Stimulated activated naive CD8-positive, alpha-beta T cell treated with anti-CD3 and anti-CD28 coated beads, Interleukin-15, Interleukin-2, amounts not matched to agents 100 U/mL and 50 U/mL, for 24 hours (primary cell): ENCODE results near the gene EFCAB6.
"Not testable (repeated sequence)": the region's sequence is repeated elsewhere in the genome, so short reads cannot be mapped to it uniquely, and the experiment has no call there.

Experiments
- ATAC-seq: fragments of 150-1000 bp; cut with Tn5 transposase; one replicate; pipeline ENCODE4 v1.10.0; 2021
- DNase-seq: peaks from one replicate; pipeline ENCODE4 v3.0.0; 2021

The EFCAB6 gene

DNA sequence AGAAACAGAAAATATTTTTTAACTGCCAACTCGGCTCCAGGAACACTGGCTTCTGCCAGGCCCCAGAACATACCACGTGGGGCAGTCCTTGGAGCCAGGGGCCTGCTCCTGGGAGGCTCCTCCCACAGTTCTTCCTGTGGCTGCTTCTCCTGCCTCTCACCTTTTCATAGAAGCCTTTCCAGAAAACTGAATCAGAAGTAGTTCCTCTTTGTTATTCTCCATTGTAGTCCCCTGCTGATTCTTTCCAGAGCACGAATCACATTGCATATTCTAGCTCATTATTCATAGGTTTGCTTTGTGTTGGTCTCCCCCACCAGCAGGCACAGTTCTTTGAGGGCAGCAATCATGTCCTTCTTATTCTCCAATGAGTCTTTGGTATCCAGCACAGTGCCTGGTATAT lies 106.0 kb downstream of the EFCAB6 start:
- no peak for ATAC-seq
- DNase-seq: no peak

DNA sequence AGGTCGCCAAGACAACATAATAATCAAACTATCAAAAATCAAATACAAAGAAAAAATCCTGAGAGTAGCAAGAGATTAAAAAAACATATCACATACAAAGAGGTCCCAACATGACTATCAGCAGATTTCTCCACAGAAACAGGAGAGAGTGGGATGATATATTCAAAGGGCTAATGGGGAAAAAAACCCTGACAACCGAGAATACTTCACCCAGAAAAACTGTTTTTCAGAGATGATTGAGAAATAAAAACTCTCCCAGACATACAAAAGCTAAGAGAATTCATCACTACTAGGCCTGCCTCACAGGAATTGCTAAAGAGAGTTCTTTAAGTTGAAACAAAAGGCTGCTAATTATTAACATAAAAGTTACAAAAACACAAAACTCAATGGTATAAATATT lies 108.1 kb downstream of the EFCAB6 start:
- no peak for DNase-seq
- ATAC-seq: no peak

DNA sequence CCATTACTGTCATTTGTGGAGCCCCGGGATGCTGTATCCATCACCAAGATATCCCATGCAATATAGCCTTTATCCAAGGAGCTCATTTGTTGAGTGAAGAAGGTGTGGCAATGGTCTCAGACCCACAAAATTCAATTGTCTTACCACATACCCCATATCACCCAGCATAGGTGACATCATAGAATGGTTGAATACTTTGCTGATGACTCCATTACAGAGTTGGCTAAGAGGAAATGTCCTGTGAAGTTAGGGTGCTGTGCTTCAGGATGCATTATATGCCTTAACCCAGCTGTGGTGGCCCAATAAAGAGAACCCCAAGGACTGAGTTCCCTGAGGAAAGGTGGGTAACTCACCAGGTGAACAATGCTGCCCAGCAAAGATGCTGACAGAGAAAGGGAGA lies 113.7 kb downstream of the EFCAB6 start:
- ATAC-seq: no peak
- DNase-seq: no peak

DNA sequence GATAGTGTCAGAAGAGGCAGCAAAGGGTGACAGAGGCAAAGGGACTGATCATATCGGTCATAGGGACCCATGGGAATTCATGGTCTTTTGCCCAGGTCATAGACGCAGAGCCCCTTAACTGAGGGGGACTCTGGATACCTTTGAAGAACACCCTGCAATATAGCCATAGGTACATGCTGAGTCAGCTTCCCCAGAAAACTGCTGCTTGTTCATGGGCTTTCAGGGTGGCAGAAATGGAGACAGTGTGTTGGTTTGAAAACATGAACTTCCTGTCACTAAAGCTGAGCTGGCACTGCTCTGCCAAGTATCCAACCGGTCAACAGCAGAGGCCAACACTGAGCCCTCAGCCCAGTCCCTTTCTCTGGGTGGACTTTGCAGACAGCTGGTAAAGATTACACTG lies 114.2 kb downstream of the EFCAB6 start:
- ATAC-seq: no peak
- no peak for DNase-seq

DNA sequence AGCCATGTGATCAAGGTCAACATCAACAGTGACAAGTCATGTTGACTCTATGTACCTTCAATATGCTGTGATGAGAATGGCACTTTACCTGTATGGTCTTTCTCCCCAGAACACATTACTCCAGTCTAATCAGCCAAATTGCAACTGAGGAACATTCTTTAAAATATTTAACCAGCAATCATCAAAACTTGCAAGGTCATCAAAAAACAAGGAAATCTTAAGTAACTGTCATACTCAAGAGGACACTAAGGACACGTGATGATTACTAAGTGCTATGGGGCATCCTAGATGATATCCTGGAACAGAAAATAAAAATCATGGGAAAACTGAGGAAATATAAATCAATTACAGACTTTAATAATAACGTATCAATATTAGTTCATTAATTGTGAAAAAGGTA lies 118.9 kb downstream of the EFCAB6 start:
- ATAC-seq: no peak
- no peak for DNase-seq

DNA sequence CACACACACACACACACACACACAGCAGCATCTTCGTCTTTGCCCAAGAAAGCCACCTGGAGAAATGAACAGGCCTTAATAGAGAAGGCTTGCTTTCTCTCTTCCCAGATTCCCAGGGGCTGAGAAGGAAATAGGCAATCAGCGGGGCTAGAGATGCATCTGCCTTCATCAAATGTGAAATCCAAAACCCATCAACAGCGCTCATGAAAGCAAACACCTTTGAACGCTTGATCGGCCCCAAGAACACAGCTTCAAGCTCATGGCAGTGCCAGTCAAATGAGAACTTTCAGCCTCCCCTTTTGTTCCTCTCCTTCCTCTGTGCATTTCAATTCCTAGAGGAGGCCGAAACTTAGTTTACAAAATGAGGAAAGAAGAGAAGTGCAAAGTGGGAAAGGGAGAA lies 122.7 kb downstream of the EFCAB6 start:
- DNase-seq (no peak), ATAC-seq (no peak)

DNA sequence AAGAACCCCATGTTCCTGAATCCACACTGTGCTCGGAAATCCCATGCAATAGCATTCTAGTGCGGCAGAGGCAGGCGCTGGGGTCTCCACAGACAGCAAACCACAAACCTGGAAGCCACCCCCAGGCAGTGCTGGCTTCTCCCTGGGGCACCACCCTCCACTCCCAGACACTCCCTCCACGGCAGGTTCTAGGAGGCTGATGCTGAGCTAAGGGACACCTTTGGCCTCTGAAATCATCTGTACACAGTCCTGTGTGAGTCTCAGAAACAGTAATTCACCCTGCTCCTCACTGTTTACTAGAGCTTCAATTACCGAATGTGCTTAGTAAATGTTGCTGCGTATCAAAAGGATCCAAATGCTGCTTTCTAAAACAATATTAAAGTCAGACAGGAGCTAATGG lies 129.3 kb downstream of the EFCAB6 start:
- ATAC-seq (no peak), DNase-seq (no peak)

DNA sequence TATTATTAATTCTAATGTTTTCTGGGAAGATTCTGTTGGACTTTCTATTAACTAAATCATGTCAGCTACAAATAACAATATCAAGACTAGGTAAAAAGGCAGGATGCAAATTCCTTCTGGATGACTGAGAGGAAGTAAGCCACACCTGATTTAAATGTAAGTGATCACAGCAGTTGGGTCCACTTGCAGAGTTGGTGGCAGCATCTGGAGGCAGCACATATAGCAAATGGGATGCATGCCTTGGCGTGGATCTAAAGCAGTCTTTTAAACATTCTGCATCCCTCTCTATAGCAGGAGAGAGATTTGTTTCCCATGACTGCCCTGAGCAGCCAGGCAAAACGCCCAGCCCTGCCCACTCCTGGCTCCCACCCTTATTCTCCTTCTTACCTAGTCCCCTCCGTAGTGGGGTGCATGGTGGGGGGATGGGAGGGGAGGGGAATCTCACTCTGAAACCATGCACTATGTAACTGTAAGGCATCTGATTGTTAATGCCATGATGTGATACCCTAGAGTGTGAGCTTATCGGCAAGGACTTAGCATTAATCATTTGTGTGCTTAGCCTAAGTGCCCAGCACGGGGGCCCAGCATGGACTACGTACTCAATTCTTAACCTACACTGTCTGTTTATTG lies 130.3 kb downstream of the EFCAB6 start:
- no peak for DNase-seq
- ATAC-seq: no peak

DNA sequence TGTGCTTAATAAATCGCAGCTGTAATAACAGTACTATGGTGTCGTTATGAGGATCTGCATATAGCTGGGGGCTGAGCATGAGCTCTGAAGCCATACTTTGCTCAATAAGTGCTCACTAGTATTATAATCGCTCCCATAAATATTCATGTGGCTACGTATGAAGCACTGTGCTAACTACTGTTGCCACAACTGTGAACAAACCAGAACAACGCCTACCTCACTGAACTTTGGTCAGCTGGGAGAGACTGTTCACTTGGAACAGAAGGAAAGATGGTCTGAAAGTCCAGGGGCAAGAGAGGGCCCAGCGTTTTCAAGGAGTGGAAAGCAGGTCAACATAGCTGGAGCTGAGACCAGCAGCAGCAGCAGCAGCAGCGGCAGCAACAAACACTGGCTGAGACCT lies 141.6 kb downstream of the EFCAB6 start:
- ATAC-seq (no peak), DNase-seq (no peak)

DNA sequence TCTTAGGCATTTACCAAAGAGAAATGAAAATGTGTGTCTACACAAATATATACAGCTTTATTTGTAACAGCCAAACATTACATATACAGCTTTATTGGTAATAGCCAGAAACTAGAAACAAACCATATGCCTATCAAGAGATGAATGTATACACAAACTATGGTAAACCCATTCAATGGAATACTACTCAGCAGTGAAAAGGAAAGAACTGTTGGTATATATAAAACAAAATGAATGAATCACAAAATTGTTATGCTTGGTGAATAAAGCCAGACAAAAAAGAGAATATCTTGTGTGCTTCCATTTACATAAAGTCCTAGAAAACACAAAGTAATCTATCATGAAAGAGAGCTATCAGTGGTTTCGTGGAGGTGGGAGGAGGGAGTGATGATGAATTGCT lies 142.9 kb downstream of the EFCAB6 start:
- ATAC-seq (no peak), DNase-seq (no peak)

DNA sequence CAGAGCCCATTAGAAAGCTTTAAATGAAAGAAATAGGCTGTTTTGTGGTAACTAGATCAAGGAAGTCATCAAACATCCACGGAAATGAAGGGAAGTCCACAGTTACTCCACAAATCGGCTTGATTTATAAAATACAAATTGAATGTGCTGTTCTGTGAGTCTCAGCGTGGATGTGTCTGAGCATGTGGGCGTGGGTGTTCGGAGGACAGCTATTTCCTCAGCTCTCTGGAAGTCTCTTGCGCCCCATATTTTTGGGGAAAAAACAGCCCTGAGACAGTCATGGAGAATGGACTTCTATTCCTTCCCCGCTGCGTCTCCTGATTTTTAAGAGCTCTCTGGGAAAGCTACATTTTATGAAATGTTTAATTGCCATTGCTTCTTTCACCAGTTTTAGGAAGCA lies 144.4 kb downstream of the EFCAB6 start:
- no peak for ATAC-seq

DNA sequence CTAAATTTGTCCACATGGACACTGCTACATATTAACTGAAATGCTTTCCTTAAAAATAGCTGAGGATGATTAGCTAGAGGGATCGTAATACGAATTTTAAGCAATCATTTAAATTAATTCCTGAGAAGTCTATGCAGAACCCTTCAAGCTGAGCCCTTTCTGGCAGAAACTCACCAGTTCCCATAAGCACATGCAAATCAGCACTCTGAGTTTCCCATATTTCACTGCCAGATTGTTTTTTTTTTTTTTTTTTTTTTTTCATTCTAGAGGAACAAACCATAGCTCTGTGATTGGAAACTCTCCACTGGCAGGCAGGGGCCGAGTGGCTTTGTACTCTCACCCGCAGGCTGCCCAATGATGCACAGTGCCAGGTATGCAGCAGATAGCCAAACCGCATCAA lies 145.6 kb downstream of the EFCAB6 start:
- ATAC-seq (no peak), DNase-seq (no peak)

More for the DNA sequence above, 144.4 kb downstream of the EFCAB6 start:
- DNase-seq: no peak

DNA sequence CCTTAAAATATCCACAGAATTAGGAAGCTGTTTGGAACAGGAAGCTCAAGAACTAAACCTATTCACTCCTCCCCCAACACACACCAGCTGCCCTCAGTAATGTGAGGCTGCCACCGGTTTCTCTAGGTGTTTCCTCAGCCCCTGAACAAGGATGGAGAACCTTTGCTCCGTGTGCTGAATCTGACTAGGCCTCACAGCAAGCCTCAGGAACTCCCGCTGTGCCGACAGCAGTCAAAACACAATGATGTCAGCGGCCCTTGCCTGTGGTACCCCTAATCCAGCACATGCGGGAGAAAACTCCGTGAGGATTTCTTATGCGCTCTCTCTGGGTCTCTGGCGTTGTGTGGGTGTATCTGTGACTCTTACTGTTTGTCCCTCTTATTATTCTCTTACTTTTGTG lies 153.3 kb downstream of the EFCAB6 start:
- no peak for DNase-seq
- no peak for ATAC-seq

DNA sequence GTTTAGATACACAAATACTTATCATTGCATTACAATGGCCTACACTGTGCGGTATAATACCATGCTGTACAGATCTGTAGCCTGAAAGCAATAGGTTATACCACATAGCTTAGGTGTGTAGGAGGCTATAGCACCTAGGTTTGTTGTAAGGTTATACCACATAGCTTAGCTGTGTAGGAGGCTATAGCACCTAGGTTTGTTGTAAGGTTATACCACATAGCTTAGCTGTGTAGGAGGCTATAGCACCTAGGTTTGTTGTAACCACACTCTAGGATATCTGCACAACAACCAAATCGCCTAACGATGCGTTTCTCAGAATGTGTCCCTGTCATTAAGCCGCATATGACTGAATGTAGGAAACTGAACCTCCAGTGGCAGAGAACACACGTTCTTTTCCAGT lies 155.5 kb downstream of the EFCAB6 start:
- peak; percentile 40 for ATAC-seq

DNA sequence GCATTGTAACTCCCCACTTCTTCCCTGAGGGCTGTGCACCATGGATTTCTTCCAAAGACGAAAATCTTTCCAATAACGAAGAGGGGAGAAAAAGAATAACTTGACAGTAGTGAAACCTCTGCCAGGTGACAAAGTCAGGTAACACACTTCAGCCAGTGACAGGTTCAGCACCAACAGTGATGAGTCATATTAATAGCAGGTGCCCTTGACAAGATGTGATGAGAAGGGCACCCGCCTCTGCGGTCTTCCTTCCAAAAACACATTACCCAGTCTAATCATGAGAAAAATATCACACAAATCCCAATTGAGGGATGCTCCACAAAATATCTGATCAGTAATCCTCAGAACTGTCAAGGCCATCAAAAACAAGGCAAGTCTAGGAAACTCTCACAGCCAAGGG lies 157.8 kb downstream of the EFCAB6 start:
- no peak for DNase-seq
- ATAC-seq: no peak

More for the DNA sequence above, 155.5 kb downstream of the EFCAB6 start:
- not testable (repeated sequence) for DNase-seq

DNA sequence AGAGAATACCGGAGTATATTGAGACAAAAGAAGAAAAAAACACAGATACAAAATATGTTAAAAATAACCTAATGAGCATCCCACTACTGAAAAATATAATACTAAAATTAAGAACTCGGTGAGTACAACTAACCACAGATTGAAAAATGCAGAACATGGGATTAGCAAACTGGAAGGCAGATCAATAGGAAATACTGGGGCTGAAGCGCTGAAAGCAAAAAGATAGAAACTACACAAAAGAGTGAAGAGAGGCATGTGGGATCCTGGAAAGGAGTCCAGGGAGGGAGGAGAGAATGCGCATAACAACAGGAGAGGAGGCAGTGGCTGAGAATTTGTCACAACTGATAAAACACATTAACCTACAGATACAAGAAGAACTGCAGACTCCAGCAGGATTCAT lies 159.3 kb downstream of the EFCAB6 start:
- DNase-seq (no peak), ATAC-seq (no peak)

DNA sequence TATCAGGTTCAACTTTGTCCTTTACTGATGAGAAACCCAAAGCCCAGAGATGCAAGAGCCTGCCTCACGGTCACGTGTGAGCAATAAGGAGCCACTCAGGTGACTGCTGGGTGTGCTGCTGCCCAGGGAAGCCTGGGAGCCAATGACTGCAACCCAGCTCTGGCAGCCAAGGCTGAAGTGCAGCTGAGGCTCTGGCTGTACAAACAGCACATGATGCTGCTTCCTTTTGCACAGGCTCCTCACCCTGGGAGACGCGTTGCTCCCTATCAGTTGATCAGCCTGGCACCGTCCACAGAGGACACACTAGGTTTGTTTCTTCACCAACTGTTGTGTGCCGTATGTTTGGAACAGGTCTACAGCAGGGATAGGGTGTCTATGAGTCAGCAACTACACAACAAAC lies 168.7 kb downstream of the EFCAB6 start:
- ATAC-seq (no peak), DNase-seq (no peak)

DNA sequence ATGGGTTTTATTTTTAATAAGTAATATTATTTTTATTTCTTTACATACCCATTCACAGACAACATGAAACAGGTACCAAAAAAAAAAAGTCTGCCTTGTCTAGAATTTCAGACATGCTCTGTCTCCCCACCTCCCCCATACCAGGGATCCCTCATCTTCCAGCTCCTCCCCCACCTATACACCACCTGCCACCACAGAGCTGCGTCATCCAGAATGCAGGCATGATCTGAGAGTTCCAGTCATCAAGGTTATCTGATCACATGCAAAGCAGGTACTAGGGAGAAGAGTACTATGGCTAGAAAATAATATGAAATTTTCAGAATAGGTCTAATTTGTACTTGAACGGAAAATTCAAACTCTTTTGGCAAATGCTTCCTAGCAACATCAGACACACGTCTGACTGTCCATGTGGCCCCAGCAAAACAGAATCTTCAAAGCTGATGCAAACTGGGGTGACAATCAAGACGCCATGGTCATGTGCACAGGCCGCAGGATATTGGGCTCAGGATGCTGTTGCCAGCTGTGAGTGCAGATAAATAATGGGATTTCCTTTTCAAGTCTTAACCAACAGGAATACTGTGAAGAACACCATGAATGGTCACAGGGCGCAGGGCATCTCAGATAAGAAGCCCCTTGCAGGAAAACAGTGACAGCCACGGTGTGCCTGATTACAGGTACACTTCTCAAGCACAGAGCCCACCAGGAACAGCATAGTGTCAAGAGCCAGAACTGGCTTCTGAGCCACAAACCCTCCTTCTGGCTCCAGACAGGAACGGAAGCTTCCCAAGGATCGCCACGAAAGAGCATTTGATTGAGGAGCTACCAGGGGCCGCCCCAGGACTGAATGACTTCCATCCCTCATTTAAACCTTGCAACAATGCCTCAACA lies 169.5 kb downstream of the EFCAB6 start:
- DNase-seq (no peak), ATAC-seq (no peak)

DNA sequence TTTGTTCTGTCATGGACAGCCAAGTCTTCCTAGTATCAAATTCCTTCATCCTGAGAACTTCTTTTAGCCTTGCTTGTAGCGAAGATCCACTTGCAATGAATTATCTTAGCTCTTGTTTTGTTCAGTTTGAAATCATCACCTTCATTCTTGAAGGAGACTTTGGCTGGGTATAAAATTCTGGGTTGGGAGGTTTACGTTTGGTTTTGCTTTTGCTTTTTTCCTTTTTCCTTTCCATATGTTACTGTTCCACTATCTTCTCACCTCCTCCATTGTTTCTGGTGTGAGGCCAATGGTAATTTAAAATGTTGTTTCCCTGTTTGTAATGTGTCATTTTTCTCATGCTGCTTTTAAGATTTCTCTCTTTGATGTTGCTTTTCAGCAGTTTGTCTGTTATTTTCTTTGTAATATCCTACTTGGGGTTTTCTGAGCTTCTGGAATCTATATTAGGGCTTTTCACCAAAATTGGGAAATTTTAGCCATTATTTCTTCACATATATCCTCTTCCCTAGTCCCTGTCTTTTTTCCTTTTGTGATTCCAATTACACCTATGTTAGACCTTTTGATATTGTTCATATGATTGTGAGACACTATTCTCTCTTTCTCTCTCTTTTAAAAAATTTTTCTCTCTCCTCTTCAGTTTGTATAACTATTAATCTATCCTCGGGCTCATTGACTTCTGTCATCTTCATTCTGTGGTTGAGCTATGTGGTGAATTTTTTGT lies 172.7 kb downstream of the EFCAB6 start:
- ATAC-seq (no peak), DNase-seq (no peak)

DNA sequence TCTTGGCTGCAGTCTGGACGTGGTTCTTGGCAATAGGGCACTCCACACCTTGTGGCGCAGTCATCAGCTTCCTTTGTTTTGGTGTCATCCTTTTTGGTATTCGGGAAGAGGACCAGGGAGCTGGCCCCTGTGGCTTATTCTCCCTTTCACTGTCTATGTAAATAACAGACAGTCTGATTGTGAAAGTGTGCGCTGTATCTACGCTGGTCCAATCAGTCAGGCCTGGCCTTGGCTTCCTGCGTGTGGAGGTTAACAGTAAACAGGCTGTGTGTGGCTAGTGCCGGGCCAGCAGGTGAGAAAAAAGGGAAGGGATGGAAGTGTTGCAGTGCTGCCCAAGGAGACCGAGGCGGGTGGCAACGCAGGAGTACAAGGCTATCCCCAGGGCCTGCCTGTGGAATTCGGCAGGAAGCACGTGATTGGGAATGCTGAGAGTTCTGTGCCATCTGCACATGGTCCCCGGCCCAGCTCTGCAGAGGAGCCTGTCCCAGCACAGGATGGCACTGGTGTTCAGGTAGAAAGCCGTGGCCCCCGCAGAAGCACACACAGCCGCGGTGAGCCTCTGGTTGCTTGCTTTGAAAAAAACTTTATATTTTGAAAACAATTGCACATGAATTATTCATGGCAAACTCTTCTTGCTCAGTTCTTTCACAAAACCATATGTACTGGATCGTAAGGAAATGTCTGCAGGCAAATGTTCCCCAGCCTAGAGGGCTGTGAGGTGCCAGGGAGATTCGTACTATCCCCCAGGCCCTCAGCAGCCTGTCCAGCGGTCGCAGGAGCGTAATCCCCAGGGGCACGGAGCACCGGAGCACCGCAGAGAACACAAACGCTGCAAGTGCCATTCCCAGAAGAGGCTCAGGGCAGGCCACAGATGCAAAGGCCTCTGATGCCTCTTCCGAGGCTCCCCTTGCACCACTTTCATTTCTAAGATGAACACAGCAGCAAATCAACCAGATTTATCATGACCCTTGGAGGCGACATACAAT lies 174.5 kb downstream of the EFCAB6 start:
- ATAC-seq: no peak

DNA sequence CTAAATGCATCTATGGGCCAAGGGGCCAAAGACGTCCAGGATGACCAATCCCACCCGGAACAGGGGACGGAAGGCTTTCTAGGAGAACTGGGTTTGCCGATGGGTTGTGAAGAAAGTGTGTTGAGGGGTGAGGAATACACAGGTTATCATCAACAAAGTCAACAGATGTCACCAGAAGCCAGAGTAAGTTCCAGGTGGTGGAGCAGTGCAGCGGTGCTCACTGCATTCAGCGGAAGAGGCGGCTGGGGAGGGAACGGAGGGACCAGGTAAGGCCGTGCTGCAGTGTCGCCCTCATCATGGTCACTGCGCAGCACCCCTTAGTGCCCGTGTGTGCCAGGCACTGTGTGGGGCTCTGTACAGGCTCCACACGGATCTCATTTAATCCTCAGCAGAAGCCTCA lies 176.0 kb downstream of the EFCAB6 start:
- ATAC-seq: no peak

More for the DNA sequence above, 174.5 kb downstream of the EFCAB6 start:
- DNase-seq: no peak

DNA sequence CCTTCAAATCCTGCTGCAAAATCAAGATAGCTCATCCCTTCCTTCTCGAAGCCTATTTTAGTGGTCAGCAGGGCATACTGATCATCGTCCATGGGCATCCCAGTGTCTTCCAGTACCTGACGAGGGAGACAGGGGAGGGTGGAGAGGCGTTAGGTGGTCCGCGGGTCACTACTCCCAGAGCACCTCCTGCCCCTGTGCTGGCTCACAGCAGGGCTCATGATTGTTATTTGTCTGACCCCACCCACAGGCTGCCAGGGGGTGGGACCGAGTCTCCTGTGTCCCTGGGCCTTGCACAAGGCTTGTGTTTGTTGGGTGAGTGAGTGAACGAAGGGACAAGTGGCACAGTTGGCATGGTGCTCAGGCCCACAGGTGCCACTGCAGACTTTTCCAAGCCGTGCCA lies 177.0 kb downstream of the EFCAB6 start:
- DNase-seq: no peak
- no peak for ATAC-seq

More for the DNA sequence above, 176.0 kb downstream of the EFCAB6 start:
- DNase-seq: no peak
